SK-N-SH (cell line): ENCODE measurements around the gene SHKBP1.

ENCODE experiments used
- FOSL2 ChIP-seq: IDR thresholded peaks from 2 replicates; pipeline ENCODE4 v1.4.0; 2012; ENCODE audit warnings: low read depth, mild to moderate bottlenecking, moderate library complexity, borderline replicate concordance
- GATA2 ChIP-seq: sonication (generic); formaldehyde crosslinking; IDR thresholded peaks from 2 replicates; pipeline ENCODE4 v1.5.0; 2020; ENCODE audit warnings: mild to moderate bottlenecking, missing genetic modification reagents
- TF ChIP-seq, protein P1 (sequence below): fragments of 150-350 bp; IDR thresholded peaks from 2 replicates; pipeline ENCODE4 v1.6.1; 2017; ENCODE audit warnings: antibody characterized with exemption, low read length, low read depth, borderline replicate concordance

DNA sequence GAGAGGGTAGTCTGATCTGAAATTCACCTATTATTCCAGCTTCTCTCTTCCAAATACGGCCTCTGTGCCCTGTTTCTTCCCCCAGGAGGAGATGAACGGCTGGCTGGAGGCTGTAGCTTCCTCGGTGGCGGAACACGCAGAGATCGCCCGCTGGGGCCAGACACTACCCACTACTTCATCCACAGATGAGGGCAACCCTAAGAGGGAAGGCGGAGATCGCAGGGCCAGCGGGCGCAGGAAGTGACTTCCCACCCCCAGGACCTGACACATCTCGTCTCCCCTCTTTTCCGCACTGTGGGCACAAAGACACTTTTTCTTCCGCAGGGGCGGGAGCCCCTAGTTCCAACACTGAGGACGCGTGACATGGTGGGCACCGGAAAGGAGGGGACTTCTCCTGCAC lies 1.3 kb upstream of the SHKBP1 start:
- TF ChIP-seq, protein P1, sequence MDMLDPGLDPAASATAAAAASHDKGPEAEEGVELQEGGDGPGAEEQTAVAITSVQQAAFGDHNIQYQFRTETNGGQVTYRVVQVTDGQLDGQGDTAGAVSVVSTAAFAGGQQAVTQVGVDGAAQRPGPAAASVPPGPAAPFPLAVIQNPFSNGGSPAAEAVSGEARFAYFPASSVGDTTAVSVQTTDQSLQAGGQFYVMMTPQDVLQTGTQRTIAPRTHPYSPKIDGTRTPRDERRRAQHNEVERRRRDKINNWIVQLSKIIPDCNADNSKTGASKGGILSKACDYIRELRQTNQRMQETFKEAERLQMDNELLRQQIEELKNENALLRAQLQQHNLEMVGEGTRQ = no peak
- no peak for TF ChIP-seq FOSL2
- TF ChIP-seq GATA2 = no peak
